Neural crest cell (in vitro differentiated cells): Measurements from ENCODE around the gene NAV2. TPM values are rescaled to one million over a fixed set of nuclear protein-coding genes. Genes with fewer than 3 reads are reported as not detected.
A peak's percentile ranks its signal among the peaks of the same experiment; 100 is the strongest.

Experiments
- DNase-seq: peaks from one replicate; pipeline ENCODE4 v3.0.0; 2021; ENCODE audit warnings: low read depth, mixed read lengths, low spot score
- H3K27ac Mint-ChIP-seq: one replicate; pipeline ENCODE4 v1.8.0; 2021; ENCODE audit warnings: mild to moderate bottlenecking, mixed read lengths; ENCODE audit not compliant: unreplicated experiment
- H3K27me3 Mint-ChIP-seq: 2 replicates; pipeline ENCODE4 v1.8.0; 2021; ENCODE audit warnings: low read depth, mild to moderate bottlenecking, mixed read lengths
- H3K36me3 Mint-ChIP-seq: 2 replicates; pipeline ENCODE4 v1.8.0; 2021; ENCODE audit warnings: low read depth, mild to moderate bottlenecking, mixed read lengths
- H3K4me1 Mint-ChIP-seq: 2 replicates; pipeline ENCODE4 v1.8.0; 2021; ENCODE audit warnings: mixed read lengths
- H3K4me3 Mint-ChIP-seq: one replicate; pipeline ENCODE4 v1.8.0; 2021; ENCODE audit warnings: mild to moderate bottlenecking, mixed read lengths
- H3K9me3 Mint-ChIP-seq: 2 replicates; pipeline ENCODE4 v1.8.0; 2021; ENCODE audit warnings: mixed read lengths
- CTCF ChIP-seq: fragments of 200-600 bp; sonication (generic); conservative IDR thresholded peaks from 2 replicates; pipeline ENCODE4 v1.5.0; 2021; ENCODE audit warnings: antibody characterized with exemption, mild to moderate bottlenecking
- total RNA-seq: library from RNA; stranded (reverse); gene quantifications from 2 replicates; pipeline ENCODE4 v1.2.1, GENCODE V29; 2021

The NAV2 gene
- total RNA-seq, 1 donor from 2014 or later, result 14.1 TPM

- no peak overlapping the region for H3K27ac Mint-ChIP-seq
- peaks cover 8% of the 10 kb centered on the region for H3K4me1 Mint-ChIP-seq
- no peaks in the 10 kb centered on the region for H3K9me3 Mint-ChIP-seq
- no peaks in the 10 kb centered on the region for H3K36me3 Mint-ChIP-seq
- no peak for DNase-seq
- no peak for TF ChIP-seq CTCF
- no peak overlapping the region for H3K4me3 Mint-ChIP-seq
- H3K27me3 Mint-ChIP-seq, result no peaks in the 10 kb centered on the region
Observed at GRCh38 chr11:20016526-20016925, 303.9 kb downstream of the NAV2 start.

GRCh38 chr11:20017320-20017719, 304.7 kb downstream of the NAV2 start:
- H3K27me3 Mint-ChIP-seq, result no peaks in the 10 kb centered on the region
- no peaks in the 10 kb centered on the region for H3K36me3 Mint-ChIP-seq
- peaks cover 16% of the 10 kb centered on the region for H3K4me1 Mint-ChIP-seq
- no peak overlapping the region for H3K4me3 Mint-ChIP-seq
- H3K9me3 Mint-ChIP-seq, result no peaks in the 10 kb centered on the region
- no peak for DNase-seq
- TF ChIP-seq CTCF, result no peak
- H3K27ac Mint-ChIP-seq, result peak overlapping the region; percentile 54

- Mint-ChIP-seq H3K4me1 (peaks cover 35% of the 10 kb centered on the region), H3K27ac (no peak overlapping the region), H3K36me3 (no peaks in the 10 kb centered on the region), H3K4me3 (no peak overlapping the region), H3K9me3 (no peaks in the 10 kb centered on the region), H3K27me3 (no peaks in the 10 kb centered on the region)
- DNase-seq, result no peak
- TF ChIP-seq CTCF, result no peak
Observed at GRCh38 chr11:20020198-20020597, 307.6 kb downstream of the NAV2 start.

- TF ChIP-seq CTCF, result no peak
- Mint-ChIP-seq H3K9me3 (no peaks in the 10 kb centered on the region), H3K36me3 (no peaks in the 10 kb centered on the region)
Observed at GRCh38 chr11:20020716-20021115, 308.1 kb downstream of the NAV2 start.

GRCh38 chr11:20021212-20021611, 308.6 kb downstream of the NAV2 start:
- H3K27me3 Mint-ChIP-seq, result peaks cover 2% of the 10 kb centered on the region
- TF ChIP-seq CTCF, result no peak
- no peak overlapping the region for H3K27ac Mint-ChIP-seq

More at GRCh38 chr11:20020716-20021115, 308.1 kb downstream of the NAV2 start:
- Mint-ChIP-seq H3K4me1 (peaks cover 40% of the 10 kb centered on the region), H3K27ac (no peak overlapping the region), H3K27me3 (peaks cover 2% of the 10 kb centered on the region), H3K4me3 (no peak overlapping the region)
- DNase-seq, result no peak

More at GRCh38 chr11:20021212-20021611, 308.6 kb downstream of the NAV2 start:
- Mint-ChIP-seq H3K4me3 (no peak overlapping the region), H3K36me3 (no peaks in the 10 kb centered on the region), H3K9me3 (no peaks in the 10 kb centered on the region), H3K4me1 (peaks cover 41% of the 10 kb centered on the region)
- DNase-seq, result no peak
